PC-3 (cell line): ENCODE data around the gene CAMK2A. TPM values are rescaled to one million over a fixed set of nuclear protein-coding genes. Genes with fewer than 3 reads are reported as not detected.
A peak's percentile ranks its signal among the peaks of the same experiment; 100 is the strongest.

Source experiments
- ATAC-seq: fragments of 200-7000 bp; cut with Tn5 transposase; 2 replicates; pipeline ENCODE4 v1.9.1; 2020; ENCODE audit warnings: mild to moderate bottlenecking, moderate library complexity
- BruUV-seq: library from RNA; stranded (reverse); fragments of 400-500 nt; replicated peaks from 2 replicates; lab custom pipeline; 2021; lab: Mats Ljungman, UMichigan
- CTCF ChIA-PET: fragments of 300-600 bp; sonication (Branson Sonifier 250); formaldehyde crosslinking; loops from one replicate; lab custom pipeline; 2022; ENCODE audit warnings: antibody characterized with exemption; lab: Charles Lee
- POLR2A ChIA-PET: fragments of 300-600 bp; sonication (Branson Sonifier 250); formaldehyde crosslinking; loops from one replicate; lab custom pipeline; 2022; ENCODE audit warnings: antibody characterized with exemption; ENCODE audit not compliant: unreplicated experiment; lab: Charles Lee
- DNase-seq: peaks from one replicate; pipeline ENCODE4 v3.0.0-alpha.2; 2015
- H2AFZ ChIP-seq: fragments of 300-600 bp; sonication (generic); 2 replicates; pipeline ENCODE4 v1.6.0; 2016; ENCODE audit warnings: antibody characterized with exemption, low read length
- H3F3A ChIP-seq: fragments of 300-600 bp; sonication (generic); one replicate; pipeline ENCODE4 v1.6.0; 2017; ENCODE audit warnings: antibody characterized with exemption, low read length, control low read depth, mild to moderate bottlenecking; ENCODE audit not compliant: unreplicated experiment
- H3K27ac ChIP-seq: fragments of 300-600 bp; sonication (generic); 2 replicates; pipeline ENCODE4 v1.5.1; 2016; ENCODE audit warnings: mild to moderate bottlenecking, low read length
- H3K27me3 ChIP-seq: fragments of 300-600 bp; sonication (generic); 2 replicates; pipeline ENCODE4 v1.6.1; 2016; ENCODE audit warnings: low read length, mixed read lengths
- H3K36me3 ChIP-seq: fragments of 300-600 bp; sonication (generic); 2 replicates; pipeline ENCODE4 v1.6.1; 2016; ENCODE audit warnings: low read depth, mixed run types, low read length, mixed read lengths
- H3K4me1 ChIP-seq: fragments of 300-600 bp; sonication (generic); 2 replicates; pipeline ENCODE4 v1.5.1; 2016; ENCODE audit warnings: low read length; ENCODE audit not compliant: insufficient read depth
- H3K4me2 ChIP-seq: fragments of 300-600 bp; sonication (generic); 2 replicates; pipeline ENCODE4 v1.6.0; 2016; ENCODE audit warnings: low read length
- H3K4me3 ChIP-seq: fragments of 300-600 bp; sonication (generic); 2 replicates; pipeline ENCODE4 v1.5.1; 2016; ENCODE audit warnings: mild to moderate bottlenecking, low read length, mixed read lengths
- H3K79me2 ChIP-seq: fragments of 300-600 bp; sonication (generic); 2 replicates; pipeline ENCODE4 v1.6.1; 2017; ENCODE audit warnings: low read length, mixed read lengths
- H3K9ac ChIP-seq: fragments of 300-600 bp; sonication (generic); 2 replicates; pipeline ENCODE4 v1.6.0; 2016; ENCODE audit warnings: mild to moderate bottlenecking, low read length
- H3K9me2 ChIP-seq: fragments of 300-600 bp; sonication (generic); replicated peaks from 2 replicates; pipeline ENCODE4 v1.6.1; 2016; ENCODE audit warnings: mixed run types, low read length, mixed read lengths
- H3K9me3 ChIP-seq: fragments of 300-600 bp; sonication (generic); 2 replicates; pipeline ENCODE4 v1.6.1; 2016; ENCODE audit warnings: low read length, mixed read lengths
- H4K20me1 ChIP-seq: fragments of 300-600 bp; sonication (generic); 2 replicates; pipeline ENCODE4 v1.6.1; 2016; ENCODE audit warnings: low read length, mixed read lengths
- EZH2 ChIP-seq: fragments of 300-600 bp; sonication (generic); IDR thresholded peaks from one replicate; pipeline ENCODE4 v1.6.1; 2017; ENCODE audit warnings: antibody characterized with exemption, mild to moderate bottlenecking, low read length; ENCODE audit not compliant: unreplicated experiment
- EZH2phosphoT487 ChIP-seq: fragments of 300-600 bp; sonication (generic); IDR thresholded peaks from 2 replicates; pipeline ENCODE4 v1.6.1; 2018; ENCODE audit warnings: mild to moderate bottlenecking, antibody characterized with exemption, low read length, borderline replicate concordance
- intact Hi-C: fragments of 100-400 bp; cut with micrococcal nuclease; formaldehyde crosslinking; loops from 2 replicates; pipeline ENCODE4 v1.9.0; 2023
- total RNA-seq: library from RNA; depleted of rRNA; stranded (reverse); fragments of >200 nt; gene quantifications from 2 replicates; pipeline ENCODE4 v1.2.3, GENCODE V29; 2014
- TF ChIP-seq, protein P1 (sequence below): fragments of 300-600 bp; sonication (generic); conservative IDR thresholded peaks from 2 replicates; pipeline ENCODE4 v1.5.1; 2017; ENCODE audit warnings: antibody characterized with exemption, low read depth, mild to moderate bottlenecking, low read length

The CAMK2A gene
- total RNA-seq, 1 experiment from 2014 or later, result 0.15 TPM

GRCh38 chr5:150247726-150248125 lies 41.8 kb downstream of the CAMK2A start:
- Histone ChIP-seq H3K9me3 (no peaks in the 10 kb centered on the region), H3K4me3 (no peak overlapping the region), H3K9me2 (no peaks in the 10 kb centered on the region), H3F3A (no peaks in the 10 kb centered on the region), H4K20me1 (no peaks in the 10 kb centered on the region), H3K4me2 (no peak overlapping the region), H3K27ac (no peak overlapping the region), H3K27me3 (no peaks in the 10 kb centered on the region), H3K4me1 (no peaks in the 10 kb centered on the region), H2AFZ (no peak overlapping the region), H3K36me3 (no peaks in the 10 kb centered on the region), H3K9ac (no peak overlapping the region), H3K79me2 (no peaks in the 10 kb centered on the region)
- TF ChIP-seq, protein P1, sequence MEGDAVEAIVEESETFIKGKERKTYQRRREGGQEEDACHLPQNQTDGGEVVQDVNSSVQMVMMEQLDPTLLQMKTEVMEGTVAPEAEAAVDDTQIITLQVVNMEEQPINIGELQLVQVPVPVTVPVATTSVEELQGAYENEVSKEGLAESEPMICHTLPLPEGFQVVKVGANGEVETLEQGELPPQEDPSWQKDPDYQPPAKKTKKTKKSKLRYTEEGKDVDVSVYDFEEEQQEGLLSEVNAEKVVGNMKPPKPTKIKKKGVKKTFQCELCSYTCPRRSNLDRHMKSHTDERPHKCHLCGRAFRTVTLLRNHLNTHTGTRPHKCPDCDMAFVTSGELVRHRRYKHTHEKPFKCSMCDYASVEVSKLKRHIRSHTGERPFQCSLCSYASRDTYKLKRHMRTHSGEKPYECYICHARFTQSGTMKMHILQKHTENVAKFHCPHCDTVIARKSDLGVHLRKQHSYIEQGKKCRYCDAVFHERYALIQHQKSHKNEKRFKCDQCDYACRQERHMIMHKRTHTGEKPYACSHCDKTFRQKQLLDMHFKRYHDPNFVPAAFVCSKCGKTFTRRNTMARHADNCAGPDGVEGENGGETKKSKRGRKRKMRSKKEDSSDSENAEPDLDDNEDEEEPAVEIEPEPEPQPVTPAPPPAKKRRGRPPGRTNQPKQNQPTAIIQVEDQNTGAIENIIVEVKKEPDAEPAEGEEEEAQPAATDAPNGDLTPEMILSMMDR, result no peak
- TF ChIP-seq EZH2, result no peak
- TF ChIP-seq EZH2phosphoT487, result no peak
- CTCF ChIA-PET, result no interaction called here
- intact Hi-C loops, result no loop called here
- DNase-seq (no peak), ATAC-seq (no peak)
- BruUV-seq, result no TSS peak
- POLR2A ChIA-PET, result no interaction called here

DNA sequence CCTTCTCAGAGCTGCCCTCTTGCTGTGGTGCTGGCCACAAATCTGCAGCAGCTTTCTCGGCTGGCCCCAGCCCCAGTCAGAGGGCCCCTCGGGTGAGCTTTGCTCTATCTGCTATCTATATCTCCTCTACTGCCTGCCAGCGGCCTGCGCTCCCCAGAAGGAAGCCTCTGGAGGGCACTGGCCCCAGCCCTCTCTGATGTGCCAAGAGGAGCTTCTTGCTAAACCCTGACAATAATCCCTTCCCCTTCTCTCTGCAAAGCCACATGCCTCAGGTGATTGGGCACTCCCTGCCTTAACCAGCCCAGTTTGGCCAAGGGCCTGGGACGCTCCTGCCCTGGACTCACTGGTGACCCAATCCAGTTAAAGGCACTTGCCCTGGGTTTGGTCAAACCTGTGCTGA lies 42.7 kb downstream of the CAMK2A start:
- TF ChIP-seq EZH2phosphoT487 (no peak), EZH2 (no peak)
- TF ChIP-seq, protein P1, result no peak
- BruUV-seq, result no TSS peak
- Histone ChIP-seq H2AFZ (no peak overlapping the region), H3K9me3 (no peaks in the 10 kb centered on the region), H3K4me3 (no peak overlapping the region), H3K79me2 (no peaks in the 10 kb centered on the region), H3K4me2 (no peak overlapping the region), H3K27ac (no peak overlapping the region), H3K36me3 (no peaks in the 10 kb centered on the region), H3K9me2 (no peaks in the 10 kb centered on the region), H4K20me1 (no peaks in the 10 kb centered on the region), H3F3A (no peaks in the 10 kb centered on the region), H3K27me3 (no peaks in the 10 kb centered on the region), H3K4me1 (no peaks in the 10 kb centered on the region), H3K9ac (no peak overlapping the region)
- POLR2A ChIA-PET, result no interaction called here
- intact Hi-C loops, result no loop called here
- CTCF ChIA-PET, result no interaction called here
- ATAC-seq (peak; percentile 12; the same call in 1 of the 2 replicates), DNase-seq (no peak)

- Histone ChIP-seq H3K4me2 (no peak overlapping the region), H3K9ac (no peak overlapping the region), H3K4me3 (no peak overlapping the region), H4K20me1 (no peaks in the 10 kb centered on the region), H3F3A (no peaks in the 10 kb centered on the region), H3K27ac (no peak overlapping the region), H2AFZ (no peak overlapping the region), H3K79me2 (no peaks in the 10 kb centered on the region), H3K9me3 (no peaks in the 10 kb centered on the region), H3K27me3 (no peaks in the 10 kb centered on the region), H3K9me2 (no peaks in the 10 kb centered on the region), H3K36me3 (no peaks in the 10 kb centered on the region), H3K4me1 (no peaks in the 10 kb centered on the region)
- ChIA-PET POLR2A (no interaction called here), CTCF (interaction anchor here (0.6 kb wide), 1 partner anchor 121 kb away, joined by 3 read pairs; no protein-coding TSS in a partner anchor)
- BruUV-seq, result no TSS peak
- ATAC-seq (no peak), DNase-seq (no peak)
- TF ChIP-seq EZH2 (no peak), EZH2phosphoT487 (no peak)
- TF ChIP-seq, protein P1, result no peak
- intact Hi-C loops, result no loop called here
Observed at GRCh38 chr5:150246429-150246828, 43.1 kb downstream of the CAMK2A start.
